ENCODE data around the gene SLC37A3.
A peak's percentile ranks its signal among the peaks of the same experiment; 100 is the strongest.
"Not testable (repeated sequence)": the region's sequence is repeated elsewhere in the genome, so short reads cannot be mapped to it uniquely, and the experiment has no call there.

Gene SLC37A3

DNA sequence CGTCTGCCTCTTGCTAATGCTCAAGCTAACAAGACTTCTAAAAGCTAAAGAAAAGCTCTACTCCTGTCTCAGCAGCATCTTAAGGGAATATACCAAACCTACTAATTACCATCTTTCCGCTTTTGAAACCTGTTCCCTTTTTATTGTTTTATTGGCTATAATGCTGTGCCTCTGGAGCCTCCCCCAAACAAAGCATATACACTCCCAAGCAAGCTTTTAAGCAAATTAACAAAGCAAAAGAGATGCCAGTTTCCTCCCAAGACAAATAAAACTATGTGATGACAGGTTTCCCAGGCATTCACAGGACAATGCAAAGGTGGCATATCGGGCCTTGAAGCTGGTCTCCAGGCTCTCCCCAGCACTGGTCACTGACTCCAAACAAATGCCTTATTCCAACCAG lies 52.9 kb downstream of the SLC37A3 start:
- DNase-seq, result no peak

DNA sequence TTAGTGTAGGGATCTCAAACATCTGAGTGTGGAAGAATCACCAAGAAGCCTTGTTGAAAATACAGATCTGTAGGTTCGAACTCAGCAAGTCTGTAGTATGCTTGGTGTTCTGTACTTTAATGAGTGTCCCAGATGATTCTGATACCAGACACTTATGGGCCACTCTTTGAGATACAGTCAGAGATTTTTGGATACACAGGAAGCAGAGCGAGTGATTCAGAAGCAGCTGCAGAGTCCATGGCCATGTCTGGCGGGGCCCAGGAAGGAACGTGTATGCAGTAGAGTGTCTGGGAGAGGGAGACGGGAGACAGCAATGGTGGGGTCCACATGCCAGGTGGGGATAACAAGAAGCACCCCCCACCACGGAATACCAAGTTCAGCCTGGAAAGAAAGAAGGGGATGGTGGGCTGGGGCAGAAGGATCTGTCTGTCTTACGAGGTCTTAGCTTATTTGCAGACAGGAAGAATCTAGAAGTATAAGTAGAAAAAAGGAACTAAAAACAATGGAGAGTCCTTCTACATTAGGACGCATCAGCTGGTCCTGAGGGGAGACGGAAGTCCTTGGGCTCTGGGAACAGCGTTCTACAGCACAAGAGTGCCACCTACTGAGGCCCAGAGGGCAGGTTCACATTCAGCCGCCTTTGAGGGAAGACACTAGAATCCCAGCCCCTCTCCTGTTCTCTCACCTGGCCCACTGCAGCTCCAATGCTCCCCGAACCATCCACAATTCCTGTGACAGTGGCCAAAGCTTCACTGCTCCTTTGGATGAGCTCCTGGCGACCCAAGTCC lies 55.4 kb downstream of the SLC37A3 start:
- no peak for DNase-seq

DNA sequence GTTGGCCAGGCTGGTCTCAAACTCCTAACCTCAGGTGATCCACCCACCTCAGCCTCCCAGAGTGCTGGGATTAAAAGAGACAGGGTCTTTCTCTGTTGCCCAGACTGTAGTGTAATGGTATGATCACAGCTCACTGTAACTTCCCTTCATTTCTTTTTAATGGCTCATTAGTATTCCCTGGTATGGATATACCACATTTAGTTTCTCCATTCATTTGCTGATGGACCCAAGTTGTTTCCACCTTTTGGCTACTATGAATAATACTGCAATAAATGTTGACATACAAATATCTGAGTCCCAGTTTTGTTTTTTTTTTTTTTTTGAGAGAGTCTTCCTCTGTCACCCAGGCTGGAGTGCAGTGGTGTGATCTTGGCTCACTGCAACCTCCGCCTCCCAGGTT lies 59.4 kb downstream of the SLC37A3 start:
- DNase-seq, result not testable (repeated sequence)

DNA sequence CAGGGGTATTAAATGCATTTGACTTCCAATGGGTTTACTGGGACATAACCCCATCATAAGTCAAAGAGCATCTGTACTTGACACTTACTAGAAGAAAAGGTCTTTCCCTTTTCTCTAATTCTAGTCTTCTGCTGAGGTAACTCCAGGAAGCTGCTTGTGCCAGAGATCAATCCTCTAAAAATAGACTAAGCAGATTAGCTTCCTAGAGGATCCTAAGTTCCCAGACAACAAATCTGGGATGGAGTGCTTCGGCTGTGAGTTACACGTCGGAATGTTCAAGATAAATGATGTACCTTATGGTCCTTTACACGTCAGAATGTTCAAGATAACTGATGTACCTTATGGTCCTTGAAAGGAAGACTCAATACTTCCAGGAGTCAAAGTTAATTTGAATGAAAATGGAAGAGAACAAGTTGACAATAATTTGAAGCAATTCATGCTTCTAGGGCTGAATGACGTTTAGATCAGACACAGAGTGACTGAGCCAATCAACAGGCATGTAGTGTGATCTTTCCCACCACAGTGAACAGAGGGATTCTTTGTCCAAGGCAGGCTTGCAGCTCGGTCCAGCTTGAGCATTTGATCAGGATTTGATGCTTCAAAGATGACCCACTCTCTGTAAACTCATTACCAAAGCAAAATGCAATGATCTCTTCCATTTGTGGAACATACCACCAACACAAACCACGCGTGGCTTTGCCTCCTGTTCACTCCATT lies 63.8 kb downstream of the SLC37A3 start:
- no peak for DNase-seq

DNA sequence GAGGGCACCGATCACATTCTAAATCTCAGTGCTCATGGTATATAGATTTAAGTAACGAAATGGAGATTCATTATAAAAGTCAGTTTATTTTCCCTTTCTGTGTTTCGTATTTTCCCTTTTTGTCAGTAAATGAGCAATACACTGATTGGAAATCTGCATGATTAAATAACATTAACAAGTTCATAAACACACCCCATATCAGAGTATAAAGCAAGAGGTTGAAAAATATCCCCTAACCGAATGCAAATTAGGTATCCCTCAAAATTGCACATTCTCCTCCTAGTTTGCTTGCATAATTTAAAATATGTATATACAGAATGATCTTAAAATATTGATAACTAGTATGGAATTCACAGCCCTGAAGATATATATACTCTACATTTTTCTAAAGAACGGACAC lies 64.6 kb downstream of the SLC37A3 start:
- DNase-seq, result no peak

DNA sequence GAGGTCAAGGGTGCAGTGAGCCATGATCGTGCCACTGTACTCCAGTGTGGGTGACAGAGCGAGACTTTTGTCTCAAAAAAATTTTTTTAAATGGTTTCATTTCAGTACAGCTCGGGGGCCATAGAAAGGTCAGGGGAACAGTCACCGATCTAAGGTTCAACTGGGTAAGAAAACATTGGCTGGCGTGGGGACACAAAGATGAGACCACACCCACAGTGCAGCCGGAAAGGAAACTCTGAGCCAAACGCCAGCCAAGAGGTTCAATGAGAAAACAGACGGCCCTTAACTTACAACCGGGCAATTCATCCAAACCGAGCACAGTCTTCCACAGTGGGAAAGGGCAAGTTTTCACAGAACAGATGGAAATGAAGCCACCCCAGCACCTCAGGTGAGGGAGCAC lies 65.1 kb downstream of the SLC37A3 start:
- no peak for DNase-seq

DNA sequence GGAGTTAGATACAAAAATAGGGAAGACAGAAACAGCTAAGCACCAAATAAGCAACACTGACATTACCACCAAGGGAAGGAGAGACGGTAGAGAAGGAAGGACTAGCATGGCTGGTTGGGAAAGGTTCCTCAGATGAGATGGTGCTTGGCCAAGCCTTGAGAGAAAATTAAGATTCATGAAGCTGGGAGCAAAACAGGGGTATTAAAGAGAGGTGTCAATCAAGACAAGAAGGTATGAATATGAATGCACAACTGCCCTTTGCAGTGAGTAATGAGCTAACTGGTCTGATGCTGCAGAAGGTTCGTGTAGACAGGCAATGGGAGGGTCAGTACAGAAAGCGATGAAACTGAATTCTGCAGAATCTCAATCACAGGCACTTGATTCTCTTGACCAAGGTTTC lies 67.7 kb downstream of the SLC37A3 start:
- no peak for DNase-seq

DNA sequence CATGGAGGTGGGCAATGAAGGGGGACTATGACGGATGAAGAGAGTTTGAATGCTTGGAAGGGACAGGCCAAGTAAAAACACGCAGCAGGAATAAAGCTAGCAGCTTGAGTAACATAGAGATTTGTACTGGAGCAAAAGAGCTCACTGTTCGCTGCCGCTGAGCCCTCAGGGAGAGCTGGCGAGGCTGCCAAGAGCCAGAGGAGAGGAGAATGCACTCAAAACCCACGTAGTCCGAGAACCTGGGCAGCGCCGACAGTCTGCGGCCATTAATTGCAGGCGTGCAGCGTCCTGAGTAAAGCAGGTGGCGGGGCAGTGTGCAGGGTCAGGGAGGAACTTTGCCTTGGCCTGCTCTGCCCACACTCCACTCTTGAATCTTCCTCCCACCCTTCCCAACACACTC lies 68.2 kb downstream of the SLC37A3 start:
- DNase-seq, result no peak

DNA sequence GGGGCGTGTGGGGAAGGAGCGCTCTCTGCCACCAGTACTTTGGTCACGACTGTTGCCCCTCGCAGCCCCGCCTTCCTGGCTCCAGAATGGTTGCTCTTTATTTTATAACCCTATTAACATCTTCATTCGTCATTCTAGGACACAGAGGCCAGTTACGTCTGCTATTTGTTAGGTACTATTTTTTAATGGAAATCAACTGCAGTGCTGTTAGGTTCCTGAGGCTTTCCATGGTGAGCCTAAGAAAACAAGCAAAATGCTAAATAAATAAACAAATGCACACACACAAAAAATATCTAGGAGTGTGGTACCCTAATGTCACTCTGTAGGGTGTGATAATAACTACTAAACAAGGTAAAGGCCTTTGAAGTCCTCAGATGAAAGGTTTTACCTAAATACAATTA lies 71.1 kb downstream of the SLC37A3 start:
- DNase-seq, result no peak

DNA sequence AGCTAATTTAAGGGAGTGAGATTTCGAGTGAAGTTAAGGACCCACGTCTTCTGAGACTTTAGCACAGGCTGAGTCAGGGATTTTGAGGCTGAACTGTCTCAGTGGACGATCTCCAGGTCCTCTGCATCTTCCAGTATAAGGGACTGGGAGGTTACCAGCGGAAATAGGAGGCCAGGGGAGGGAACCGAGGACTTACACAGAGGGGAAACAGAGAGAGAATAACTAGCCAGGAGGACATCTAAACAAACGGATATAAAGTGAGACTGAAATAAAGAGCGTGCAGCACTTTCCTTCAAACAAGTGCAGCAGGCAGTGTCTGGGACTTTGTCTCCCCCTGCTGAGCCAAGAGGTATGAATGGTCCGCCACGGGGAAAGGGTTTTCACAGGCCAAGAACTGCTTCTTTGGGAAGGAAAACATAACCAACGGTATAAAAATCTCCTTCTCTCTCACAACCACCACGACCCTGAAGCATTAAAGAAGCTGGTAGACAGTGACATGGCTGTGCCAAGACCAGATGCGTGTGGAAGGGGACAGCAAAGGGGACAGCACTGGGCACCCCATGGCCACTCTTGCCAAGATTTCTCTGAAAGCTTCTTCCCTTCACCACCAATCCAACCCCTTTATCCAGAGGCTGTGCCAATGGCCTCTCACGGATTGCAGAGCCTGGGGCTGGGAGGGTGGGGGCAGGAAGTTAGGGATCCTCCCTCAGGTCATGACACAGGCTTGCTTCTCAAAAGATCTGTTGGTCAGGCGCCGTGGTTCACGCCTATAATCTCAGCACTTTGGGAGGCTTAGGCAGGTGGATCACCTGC lies 72.0 kb downstream of the SLC37A3 start:
- peak; percentile 36 for DNase-seq

DNA sequence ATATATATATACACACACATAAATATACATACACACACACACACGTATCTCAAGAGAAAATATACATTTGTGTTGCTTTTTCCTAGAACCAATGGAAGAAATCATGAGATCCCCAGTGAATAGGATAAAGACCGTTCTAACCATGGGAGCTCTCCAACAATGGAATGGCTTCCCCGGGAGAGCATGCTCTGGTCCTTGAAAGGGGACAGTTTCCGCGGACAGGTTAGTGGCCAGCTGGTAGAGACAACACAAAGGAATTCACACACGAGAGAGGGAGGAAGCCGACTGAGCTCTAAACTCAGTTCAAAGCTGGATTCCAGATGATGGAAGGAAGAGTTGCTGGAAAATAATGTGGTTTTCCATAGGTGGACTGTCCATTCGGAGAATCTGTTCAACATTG lies 72.7 kb downstream of the SLC37A3 start:
- DNase-seq, result no peak

DNA sequence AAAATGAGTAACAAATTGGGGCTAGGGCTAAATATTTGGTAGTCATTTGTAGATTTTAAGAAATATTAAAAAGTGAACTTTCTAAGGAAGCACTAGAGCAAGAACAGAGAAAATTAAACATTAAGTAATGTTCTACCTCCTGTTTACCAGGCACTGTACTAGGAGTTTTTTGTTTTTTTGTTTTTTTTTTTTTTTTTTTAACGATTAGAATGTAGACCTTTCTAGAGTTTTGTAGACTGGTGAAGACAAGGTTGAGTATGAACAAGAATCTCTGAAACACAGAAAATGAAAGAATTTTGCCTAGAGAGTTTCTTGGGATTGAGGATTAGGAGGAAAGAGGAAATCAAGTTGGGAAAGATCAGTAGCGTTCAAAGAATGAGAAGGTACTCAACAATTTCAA lies 73.6 kb downstream of the SLC37A3 start:
- no peak for DNase-seq

DNA sequence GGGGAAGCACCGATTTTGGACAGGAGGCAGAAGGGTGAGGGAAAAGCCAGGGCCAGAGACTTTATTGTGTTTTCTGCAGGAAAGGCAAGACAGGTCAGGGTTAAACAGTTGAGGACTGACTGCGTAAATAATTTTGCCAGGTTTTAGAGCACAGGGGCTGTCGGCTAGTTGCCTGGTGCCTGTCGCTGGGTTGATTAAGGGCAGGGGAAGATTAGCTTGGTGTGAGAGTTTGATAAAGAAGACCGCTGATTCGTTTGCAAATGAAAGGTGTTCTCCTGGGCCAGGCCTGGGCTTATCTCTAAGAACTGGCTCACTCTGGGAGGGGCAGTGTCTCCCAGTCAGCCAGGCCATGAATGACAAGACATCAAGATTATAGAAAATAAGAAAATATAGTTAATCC lies 75.6 kb downstream of the SLC37A3 start:
- no peak for DNase-seq

DNA sequence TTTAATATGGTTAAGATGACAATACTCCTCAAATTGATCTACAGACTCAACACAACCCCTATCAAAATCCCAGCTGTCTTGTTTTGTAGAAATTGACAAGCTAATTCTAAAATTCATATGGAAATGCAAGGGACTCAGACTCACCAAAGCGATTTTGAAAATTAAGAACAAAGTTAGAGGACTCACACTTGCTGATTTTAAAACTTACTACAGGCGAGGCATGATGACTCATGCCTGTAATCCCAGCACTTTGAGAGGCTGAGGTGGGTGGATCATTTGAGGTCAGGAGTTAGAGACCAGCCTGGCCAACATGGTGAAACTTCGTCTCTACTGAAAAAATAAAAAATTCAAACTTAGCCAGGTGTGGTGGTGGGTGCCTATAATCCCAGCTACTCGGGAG lies 78.3 kb downstream of the SLC37A3 start:
- DNase-seq, result not testable (repeated sequence)

DNA sequence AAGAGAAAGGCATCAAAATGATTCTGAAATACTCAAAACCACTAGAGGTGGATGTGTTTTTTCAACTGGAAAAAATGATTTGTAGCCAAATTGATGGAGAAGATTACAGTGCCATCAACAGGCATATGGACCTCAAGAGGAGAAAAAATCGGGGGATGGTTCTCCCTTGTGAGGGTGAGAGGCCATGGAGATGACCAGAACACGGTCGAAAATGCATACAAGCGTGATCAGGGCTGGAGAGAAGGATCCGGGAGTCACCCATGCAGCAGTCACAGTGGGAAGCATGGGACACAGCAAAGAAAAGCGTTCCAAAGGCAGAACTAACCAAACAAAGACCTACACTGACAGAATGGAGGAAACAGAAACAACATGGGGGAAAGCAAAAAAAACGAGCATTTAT lies 80.3 kb downstream of the SLC37A3 start:
- no peak for DNase-seq

DNA sequence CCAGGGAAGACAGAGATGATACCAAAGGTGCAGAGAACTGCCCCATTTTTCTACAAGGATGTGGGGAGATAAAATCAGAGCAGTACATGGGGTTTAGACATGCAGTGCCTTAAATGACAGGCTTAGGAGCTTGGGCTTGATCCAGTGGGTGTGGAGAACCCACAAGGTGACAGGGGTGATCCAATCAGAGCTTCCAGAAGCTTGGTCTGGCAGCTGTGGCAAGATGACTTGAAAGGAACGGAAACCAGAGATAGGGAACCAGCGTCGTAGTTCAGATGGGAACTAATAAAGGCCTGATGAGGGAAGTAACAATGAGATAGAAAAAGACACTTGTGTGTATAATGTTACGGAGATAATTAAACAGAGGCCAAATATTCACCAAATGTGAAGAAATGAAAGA lies 80.7 kb downstream of the SLC37A3 start:
- DNase-seq, result no peak

DNA sequence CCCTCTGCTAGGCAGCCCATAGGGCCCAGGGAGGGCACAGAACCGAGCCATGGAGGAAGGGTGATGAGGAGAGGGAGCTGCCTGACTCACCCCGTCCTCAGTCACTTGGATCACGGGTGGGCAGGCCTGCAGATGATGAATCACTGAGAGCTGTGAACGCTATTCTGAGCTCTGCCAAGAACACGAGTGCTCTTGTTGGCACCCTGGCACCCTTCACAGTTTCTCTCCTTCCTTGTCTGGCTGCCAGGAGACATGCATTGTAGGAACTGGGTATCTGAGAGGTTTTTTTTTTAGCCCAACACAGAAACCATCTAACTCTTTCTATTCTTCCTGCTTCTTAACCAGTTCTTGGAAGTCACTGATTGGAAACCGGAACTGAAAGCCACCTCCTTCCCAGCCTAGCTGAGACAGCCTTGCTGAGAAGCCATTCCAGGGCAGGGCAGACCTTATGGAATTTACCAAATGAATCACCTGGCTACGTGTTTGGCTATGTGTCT lies 82.1 kb downstream of the SLC37A3 start:
- no peak for DNase-seq

DNA sequence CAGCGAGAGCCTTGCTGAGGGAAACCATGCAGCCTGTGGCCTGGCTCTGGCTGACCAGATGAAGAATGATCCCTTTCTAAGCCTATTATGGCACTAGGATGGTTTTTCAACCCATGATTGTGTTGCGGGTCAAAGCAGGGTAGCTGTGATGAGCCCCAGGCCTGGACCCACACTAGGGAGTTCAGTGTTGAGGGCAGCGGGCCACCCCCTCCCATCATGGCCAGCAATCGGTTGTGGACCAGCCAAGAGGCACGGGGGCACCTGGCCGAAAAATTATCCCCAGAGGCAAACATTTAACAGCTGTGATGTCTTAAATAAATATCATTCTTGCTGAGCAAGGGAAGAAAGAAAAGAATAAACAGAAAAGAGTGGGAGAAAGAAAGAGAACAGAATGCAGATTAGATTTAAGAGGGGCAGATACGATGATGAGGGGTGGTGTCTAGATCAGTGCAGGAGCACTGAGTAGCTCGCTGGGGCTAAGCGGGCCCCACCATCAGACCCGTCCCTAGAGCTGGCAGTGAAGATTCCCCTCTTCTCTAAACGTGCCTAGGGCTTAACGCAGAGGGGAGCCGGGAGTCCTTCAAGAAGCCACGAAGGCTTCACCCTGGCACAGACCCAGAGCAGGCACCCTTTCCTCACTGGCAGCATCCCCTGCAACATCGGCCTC lies 82.7 kb downstream of the SLC37A3 start:
- DNase-seq, result no peak

DNA sequence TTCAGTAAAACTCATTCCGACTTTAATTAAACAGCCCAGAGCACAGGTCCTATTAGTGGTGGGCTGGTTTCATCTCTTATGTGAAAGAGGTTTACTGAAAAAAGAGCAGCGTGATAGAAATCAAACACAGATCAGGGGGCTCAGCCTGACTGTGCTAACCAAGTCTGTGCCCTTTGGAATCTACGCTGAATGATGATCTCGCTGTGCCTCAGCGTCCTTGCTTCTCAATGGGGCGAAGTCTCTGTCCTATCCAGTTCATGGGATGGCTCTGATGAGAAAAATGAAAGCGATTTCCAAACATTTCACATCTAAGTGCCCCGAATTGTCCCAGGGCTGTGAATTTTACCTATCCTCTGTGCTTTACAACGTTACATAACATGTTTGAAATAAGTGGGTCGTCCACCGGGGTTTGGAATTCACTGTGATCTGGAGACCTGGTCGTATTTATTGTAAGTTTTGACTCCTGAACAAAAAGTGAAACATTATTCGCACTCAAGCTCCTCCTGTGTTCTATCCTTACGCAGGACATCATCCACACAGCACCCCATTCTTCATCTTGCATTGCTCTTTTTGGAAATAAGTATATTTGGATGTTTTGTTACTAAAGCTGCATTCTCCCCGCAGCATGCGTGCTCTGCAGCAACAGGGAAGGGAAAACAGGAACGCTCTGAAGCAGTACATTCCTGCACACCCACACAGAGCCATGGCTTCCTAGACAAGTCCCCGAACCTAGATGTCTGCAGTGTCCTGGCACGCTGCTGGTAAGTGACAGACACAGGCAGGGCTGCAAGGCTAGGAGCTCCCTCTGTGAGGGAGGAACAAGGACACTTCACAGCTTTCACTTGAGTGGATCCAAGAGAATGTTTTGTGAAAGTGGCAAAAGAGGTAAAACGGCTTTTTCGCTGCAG lies 83.5 kb downstream of the SLC37A3 start:
- DNase-seq, result no peak

DNA sequence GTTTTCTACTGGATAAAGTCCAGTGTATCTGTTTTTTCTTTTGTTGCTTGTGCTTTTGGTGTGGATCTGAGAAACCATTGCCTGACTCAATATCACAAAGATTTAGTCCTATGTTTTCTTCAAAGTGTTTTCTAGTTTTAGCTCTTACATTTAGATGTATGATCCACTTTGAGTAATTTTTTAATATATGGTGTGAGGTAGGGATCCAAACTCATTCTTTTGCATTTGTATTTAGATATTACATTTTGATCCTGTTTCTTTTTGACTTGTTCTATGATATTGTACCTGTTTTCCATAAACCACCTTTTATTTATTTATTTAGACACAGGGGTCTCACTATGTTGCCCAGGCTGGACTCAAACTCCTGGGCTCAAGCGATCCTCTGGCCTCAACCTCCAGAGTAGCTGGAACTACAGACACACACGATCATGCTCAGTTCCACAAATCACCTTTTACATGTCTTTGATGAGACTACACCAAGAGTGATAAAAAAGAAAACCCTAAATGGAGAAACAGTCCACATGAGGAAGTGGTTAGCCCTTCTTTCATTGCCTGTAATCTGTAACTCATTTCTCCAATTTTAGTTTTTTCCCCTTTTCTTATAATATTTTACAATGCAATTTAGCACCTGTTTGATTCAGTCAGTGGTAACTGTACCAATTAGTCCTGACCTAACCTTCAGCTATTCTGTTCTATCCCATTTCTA lies 86.0 kb downstream of the SLC37A3 start:
- DNase-seq, result no peak

DNA sequence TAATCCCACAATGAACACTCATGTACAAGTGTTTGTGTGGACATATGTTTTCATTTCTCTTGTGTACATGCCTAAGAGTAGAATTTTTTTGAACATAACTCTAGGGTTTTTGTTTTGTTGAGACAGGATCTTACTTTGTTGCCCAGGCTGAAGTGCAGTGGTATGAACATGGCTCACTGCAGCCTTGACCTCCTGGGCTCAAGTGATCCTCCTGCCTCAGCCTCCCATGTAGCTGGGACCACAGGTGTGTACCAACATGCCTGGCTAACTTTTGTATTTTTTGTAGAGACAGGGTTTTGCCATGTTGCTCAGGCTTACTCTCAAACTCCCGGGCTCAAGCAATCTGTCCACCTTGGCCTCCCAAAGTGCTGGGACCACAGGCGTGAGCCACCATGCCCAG lies 87.2 kb downstream of the SLC37A3 start:
- not testable (repeated sequence) for DNase-seq

Data from activated T-cell treated with anti-CD3 and anti-CD28 coated beads for 4 hours (primary cell).